Muscle layer of colon (tissue), 2 donors: ENCODE results near the gene ZNF362.
"Not testable (repeated sequence)": the region's sequence is repeated elsewhere in the genome, so short reads cannot be mapped to it uniquely, and the experiment has no call there.

Experiments
- H3K27ac ChIP-seq: one replicate; pipeline ENCODE4 v1.7.0; 2013; ENCODE audit warnings: low read depth, mild to moderate bottlenecking, low read length, moderate library complexity
- H3K27me3 ChIP-seq, 2 donors: one replicate each; pipeline ENCODE4 v1.7.0; 2013; ENCODE audit warnings: low read length in 2 of 2, mild to moderate bottlenecking in 2 of 2; ENCODE audit not compliant: insufficient read depth in 2 of 2, control insufficient read depth in 1 of 2
- H3K36me3 ChIP-seq: one replicate; pipeline ENCODE4 v1.7.0; 2013; ENCODE audit warnings: mild to moderate bottlenecking, low read length; ENCODE audit not compliant: insufficient read depth
- H3K4me1 ChIP-seq: one replicate; pipeline ENCODE4 v1.7.0; 2013; ENCODE audit warnings: mild to moderate bottlenecking, low read length; ENCODE audit not compliant: insufficient read depth
- H3K4me3 ChIP-seq, 2 donors: one replicate each; pipeline ENCODE4 v1.7.0; 2013; ENCODE audit warnings: low read length in 2 of 2, low read depth in 1 of 2, mild to moderate bottlenecking in 1 of 2, moderate library complexity in 1 of 2
- H3K9ac ChIP-seq: one replicate; pipeline ENCODE4 v1.7.0; 2013; ENCODE audit warnings: low read length
- H3K9me3 ChIP-seq: one replicate; pipeline ENCODE4 v1.7.0; 2013; ENCODE audit warnings: mild to moderate bottlenecking, low read length
- donor health status: abdominal sarcoma.
- donor health status: Adenocarcinoma of cecum.

ZNF362 gene

DNA sequence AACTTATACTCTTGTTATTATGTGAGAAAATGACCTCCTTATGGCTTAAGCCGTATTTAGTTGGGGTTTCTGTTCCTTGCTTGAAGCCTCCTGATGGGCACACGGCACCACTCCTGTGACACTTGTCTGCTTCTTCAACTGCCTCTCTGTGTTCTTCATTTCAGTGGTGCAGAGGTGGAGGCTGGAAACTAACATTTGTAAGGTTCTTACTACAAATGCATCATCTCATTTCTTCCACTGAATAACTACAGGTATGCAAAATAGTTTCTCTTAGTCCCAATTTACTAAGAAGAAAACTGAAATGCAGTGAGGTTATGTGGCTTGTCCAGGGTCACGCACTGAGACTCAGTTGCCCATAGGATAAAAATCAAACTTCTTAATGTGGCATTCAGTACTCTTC, 23.6 kb upstream of the ZNF362 start:
- no peaks in the 10 kb centered on the region for H3K27me3 ChIP-seq
- H3K27ac ChIP-seq: no peak overlapping the region
- H3K4me1 ChIP-seq: peaks cover 6% of the 10 kb centered on the region
- H3K9ac ChIP-seq: no peak overlapping the region
- no peak overlapping the region for H3K4me3 ChIP-seq
- H3K9me3 ChIP-seq: no peaks in the 10 kb centered on the region
- H3K36me3 ChIP-seq: no peaks in the 10 kb centered on the region

DNA sequence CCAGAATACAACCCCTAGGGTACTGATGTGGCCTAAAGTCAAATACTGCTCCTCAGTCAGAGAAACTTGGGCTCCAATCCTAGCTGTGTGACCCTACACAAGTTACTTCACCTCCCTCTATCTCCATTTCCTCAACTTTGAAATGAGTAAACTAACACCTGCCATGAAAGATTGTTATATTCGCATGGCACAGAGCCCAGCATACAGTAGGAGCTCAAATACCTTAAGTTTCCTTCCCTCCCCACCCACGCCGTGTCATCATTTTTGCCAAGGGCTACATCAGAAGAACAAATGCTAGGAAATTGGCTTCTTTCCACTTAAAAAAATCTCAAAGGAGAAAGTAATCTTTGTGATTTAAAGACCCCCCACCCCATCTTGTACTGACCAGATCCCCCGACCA, 22.2 kb upstream of the ZNF362 start:
- H3K27ac ChIP-seq: no peak overlapping the region
- no peak overlapping the region for H3K9ac ChIP-seq
- no peaks in the 10 kb centered on the region for H3K27me3 ChIP-seq
- H3K36me3 ChIP-seq: no peaks in the 10 kb centered on the region
- H3K4me3 ChIP-seq: no peak overlapping the region
- H3K9me3 ChIP-seq: no peaks in the 10 kb centered on the region
- H3K4me1 ChIP-seq: no peaks in the 10 kb centered on the region

DNA sequence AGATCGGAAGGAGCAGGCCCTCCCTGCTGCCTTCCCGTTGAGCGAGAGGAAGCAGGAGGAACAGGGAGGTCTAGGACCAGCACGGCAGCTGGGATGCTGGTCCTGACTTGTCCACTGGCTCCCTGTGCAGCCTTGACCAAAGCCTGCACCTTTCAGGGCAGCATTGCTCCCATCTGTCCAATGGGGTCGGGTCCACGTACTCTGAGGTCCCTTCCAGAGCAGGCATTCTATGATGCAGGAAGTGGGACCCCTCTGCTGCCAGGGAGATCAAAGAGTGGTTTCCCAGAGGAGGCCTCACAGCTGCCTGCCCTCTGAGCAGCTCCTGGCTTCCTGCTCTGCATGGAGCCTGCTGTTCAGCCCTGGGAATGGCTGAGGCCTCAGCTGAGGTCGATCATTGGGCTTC, 21.7 kb upstream of the ZNF362 start:
- no peaks in the 10 kb centered on the region for H3K9me3 ChIP-seq
- no peak overlapping the region for H3K9ac ChIP-seq
- no peak overlapping the region for H3K27ac ChIP-seq
- H3K4me1 ChIP-seq: no peaks in the 10 kb centered on the region
- no peaks in the 10 kb centered on the region for H3K36me3 ChIP-seq
- H3K27me3 ChIP-seq: no peaks in the 10 kb centered on the region
- no peak overlapping the region for H3K4me3 ChIP-seq

DNA sequence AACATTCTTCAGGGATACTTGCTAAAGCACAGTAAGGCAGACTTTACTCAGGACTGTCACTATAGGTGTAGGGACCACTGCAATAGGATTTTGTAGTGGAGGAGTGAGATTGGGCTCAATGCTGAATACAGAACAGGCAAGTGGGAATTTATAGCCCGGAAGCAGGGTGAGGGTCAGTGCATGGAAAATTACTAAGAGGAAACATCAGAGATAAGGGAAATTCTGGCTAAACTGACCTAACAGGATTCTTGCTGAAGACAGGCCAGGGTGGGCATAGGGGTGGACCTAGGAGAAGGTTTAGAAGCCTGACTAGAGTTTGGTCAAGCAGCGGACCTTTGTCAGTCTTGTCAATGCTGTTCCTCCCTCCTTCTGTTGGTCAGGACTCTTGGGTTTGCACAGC, 20.8 kb upstream of the ZNF362 start:
- Histone ChIP-seq H3K9me3 (no peaks in the 10 kb centered on the region), H3K9ac (no peak overlapping the region), H3K27me3 (no peaks in the 10 kb centered on the region), H3K36me3 (no peaks in the 10 kb centered on the region), H3K27ac (no peak overlapping the region), H3K4me3 (no peak overlapping the region), H3K4me1 (no peaks in the 10 kb centered on the region)

- no peak overlapping the region for H3K4me3 ChIP-seq
- no peak overlapping the region for H3K9ac ChIP-seq
- no peak overlapping the region for H3K27ac ChIP-seq
- H3K27me3 ChIP-seq: no peaks in the 10 kb centered on the region
- no peaks in the 10 kb centered on the region for H3K4me1 ChIP-seq
- H3K36me3 ChIP-seq: no peaks in the 10 kb centered on the region
- no peaks in the 10 kb centered on the region for H3K9me3 ChIP-seq
Observed at GRCh38 chr1:33236498-33236897, 19.8 kb upstream of the ZNF362 start.

GRCh38 chr1:33237579-33237978, 18.7 kb upstream of the ZNF362 start:
- no peaks in the 10 kb centered on the region for H3K9me3 ChIP-seq
- H3K27me3 ChIP-seq: no peaks in the 10 kb centered on the region
- no peak overlapping the region for H3K27ac ChIP-seq
- H3K4me3 ChIP-seq: no peak overlapping the region
- H3K9ac ChIP-seq: no peak overlapping the region
- H3K4me1 ChIP-seq: no peaks in the 10 kb centered on the region
- no peaks in the 10 kb centered on the region for H3K36me3 ChIP-seq

GRCh38 chr1:33238194-33238724, 18.0 kb upstream of the ZNF362 start:
- not testable (repeated sequence) for H3K9me3 ChIP-seq, H3K27ac ChIP-seq, H3K36me3 ChIP-seq, H3K4me3 ChIP-seq, H3K27me3 ChIP-seq, H3K4me1 ChIP-seq, H3K9ac ChIP-seq

DNA sequence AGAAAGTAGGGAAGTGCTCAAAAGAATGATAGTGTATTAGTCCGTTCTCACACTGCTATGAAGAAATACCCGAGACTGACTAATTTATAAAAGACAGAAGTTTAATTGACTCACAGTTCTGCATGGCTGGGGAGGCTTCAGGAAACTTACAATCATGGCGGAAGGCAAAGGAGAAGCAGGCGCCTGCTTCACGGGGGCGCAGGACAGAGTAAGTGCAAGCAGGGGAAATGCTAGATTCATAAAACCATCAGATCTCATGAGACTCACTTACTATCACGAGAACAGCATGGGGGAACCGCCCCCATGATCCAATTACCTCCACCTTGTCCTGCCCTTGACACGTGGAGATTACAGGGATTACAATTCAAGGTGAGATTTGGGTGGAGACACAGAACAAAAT, 16.9 kb upstream of the ZNF362 start:
- H3K4me3 ChIP-seq, H3K9ac ChIP-seq, H3K27ac ChIP-seq, H3K36me3 ChIP-seq, H3K9me3 ChIP-seq, H3K4me1 ChIP-seq, H3K27me3 ChIP-seq: not testable (repeated sequence)

GRCh38 chr1:33241866-33242265, 14.4 kb upstream of the ZNF362 start:
- no peaks in the 10 kb centered on the region for H3K9me3 ChIP-seq
- H3K36me3 ChIP-seq: no peaks in the 10 kb centered on the region
- no peak overlapping the region for H3K27ac ChIP-seq
- H3K4me1 ChIP-seq: no peaks in the 10 kb centered on the region
- no peak overlapping the region for H3K4me3 ChIP-seq
- H3K9ac ChIP-seq: no peak overlapping the region
- H3K27me3 ChIP-seq: no peaks in the 10 kb centered on the region

DNA sequence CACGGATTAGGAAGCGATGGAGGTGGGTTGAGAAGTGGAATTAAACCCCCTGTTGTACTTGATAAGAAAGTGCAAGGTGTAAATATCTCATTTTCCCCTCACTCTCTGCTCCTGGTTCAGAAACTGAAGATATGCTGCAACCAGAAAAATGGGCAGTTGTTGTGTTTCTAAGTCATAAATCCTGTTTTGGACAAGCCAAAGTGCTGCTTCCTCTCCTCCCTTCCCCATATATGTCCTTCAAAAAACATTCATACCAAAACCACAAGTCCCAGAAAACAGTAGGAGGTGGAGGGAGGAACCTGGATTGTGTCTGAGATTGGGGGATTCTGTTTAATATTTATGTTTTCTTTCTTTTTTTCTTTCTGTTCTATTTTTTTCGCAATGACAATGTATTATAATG, 13.6 kb upstream of the ZNF362 start:
- H3K36me3 ChIP-seq: no peaks in the 10 kb centered on the region
- H3K27ac ChIP-seq: no peak overlapping the region
- no peaks in the 10 kb centered on the region for H3K27me3 ChIP-seq
- no peak overlapping the region for H3K9ac ChIP-seq
- no peak overlapping the region for H3K4me3 ChIP-seq
- H3K4me1 ChIP-seq: no peaks in the 10 kb centered on the region
- no peaks in the 10 kb centered on the region for H3K9me3 ChIP-seq

DNA sequence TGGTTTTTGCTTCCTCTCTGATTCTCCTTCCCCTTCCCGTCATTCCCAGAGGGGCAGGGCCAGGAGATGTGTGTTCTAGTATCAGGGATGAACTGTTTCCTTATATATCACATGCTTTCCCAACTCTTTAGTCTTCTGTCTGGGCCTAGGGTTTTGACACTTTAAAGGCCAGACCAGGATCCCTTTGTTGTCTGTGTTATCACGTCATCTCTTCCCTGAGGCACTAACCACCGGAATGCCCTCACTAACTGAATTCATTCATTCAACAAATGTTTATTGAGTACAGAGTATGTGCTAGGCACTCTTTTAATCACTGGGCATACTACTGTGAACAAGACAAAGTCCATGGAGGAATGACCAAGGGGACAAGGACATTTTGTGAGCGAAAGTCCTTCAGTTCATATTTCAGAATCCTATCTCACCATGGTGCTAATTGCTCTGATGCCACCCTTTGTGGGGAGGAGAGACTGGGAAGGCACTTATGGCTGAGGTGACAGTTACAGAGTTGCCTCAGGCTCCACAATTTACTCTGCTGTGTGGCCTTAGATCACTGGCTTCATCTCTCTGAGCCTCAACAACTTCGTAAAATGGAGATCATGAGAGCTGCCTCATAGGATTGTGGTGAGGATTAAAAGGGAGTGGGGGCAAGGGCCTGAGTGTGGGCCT, 12.0 kb upstream of the ZNF362 start:
- Histone ChIP-seq H3K27me3 (no peaks in the 10 kb centered on the region), H3K9ac (no peak overlapping the region), H3K9me3 (no peaks in the 10 kb centered on the region), H3K36me3 (no peaks in the 10 kb centered on the region), H3K4me1 (no peaks in the 10 kb centered on the region), H3K27ac (no peak overlapping the region), H3K4me3 (no peak overlapping the region)

GRCh38 chr1:33244809-33245186, 11.5 kb upstream of the ZNF362 start:
- Histone ChIP-seq H3K4me1 (no peaks in the 10 kb centered on the region), H3K27me3 (no peaks in the 10 kb centered on the region), H3K9me3 (no peaks in the 10 kb centered on the region), H3K4me3 (no peak overlapping the region), H3K9ac (no peak overlapping the region), H3K27ac (no peak overlapping the region), H3K36me3 (no peaks in the 10 kb centered on the region)
